ENCODE results near the gene TRIM47. TPM values are rescaled to one million over a fixed set of nuclear protein-coding genes. Genes with fewer than 3 reads are reported as not detected.

The TRIM47 gene
- total RNA-seq, 2 experiments from 2014 or later, result 25.9 to 41.9 TPM

- no peak for TF ChIP-seq EZH2phosphoT487 (IDR thresholded peaks at IDR 0.05; ENCODE audit: borderline replicate concordance, low read depth, low read length)
- TF ChIP-seq CTCF (conservative IDR thresholded peaks at IDR 0.05; ENCODE audit: low read length), result no peak
- H4K20me1 ChIP-seq (ENCODE audit: insufficient read depth, low read length), result no peaks in the 10 kb centered on the region
- H3K79me2 ChIP-seq (ENCODE audit: insufficient read depth, low read depth, low read length), result peaks cover 2% of the 10 kb centered on the region; the same call in 1 of the 2 replicates
- peak; percentile 87 for DNase-seq (ENCODE audit: low spot score)
- H3K9me2 ChIP-seq (ENCODE audit: insufficient read depth, low read length), result no peaks in the 10 kb centered on the region
- peak overlapping the region; percentile 75 for H3K27ac ChIP-seq (ENCODE audit: low read depth, low read length, poor library complexity, severe bottlenecking)
- H3K4me2 ChIP-seq (ENCODE audit: low read length), result peak overlapping the region; percentile 63
- H3K4me1 ChIP-seq (ENCODE audit: insufficient read depth, low read length, poor library complexity, severe bottlenecking), result peaks cover 46% of the 10 kb centered on the region
- H3K4me3 ChIP-seq (ENCODE audit: low read depth, low read length, poor library complexity, severe bottlenecking), result peak overlapping the region; percentile 1
- CTCF ChIA-PET (ENCODE audit: unreplicated experiment), result interaction anchor here (0.7 to 2.0 kb wide), 7 partner anchors 12 to 110 kb away, joined by 3 to 8 read pairs (median 5); partner anchors contain the start of gene TRIM65
- H2AFZ ChIP-seq (ENCODE audit: low read length), result peak overlapping the region; percentile 81
- no peaks in the 10 kb centered on the region for H3K9me3 ChIP-seq (ENCODE audit: low read length)
- intact Hi-C loops (cut with micrococcal nuclease; ENCODE audit: unreplicated experiment), result loop anchor here (1.0 to 10.0 kb wide), 4 partner anchors 70 to 356 kb away; partner anchors contain the start of genes ACOX1, EXOC7, TEN1 and UBALD2
- H3K36me3 ChIP-seq (ENCODE audit: insufficient read depth, low read length), result no peaks in the 10 kb centered on the region
- BruUV-seq (replicated peaks), result no TSS peak
- POLR2A ChIA-PET, result interaction anchor here (0.6 to 3.4 kb wide), 25 partner anchors 10 to 593 kb away, joined by 3 to 17 read pairs (median 4); partner anchors contain the start of genes FBF1 and TRIM65
Observed at GRCh38 chr17:75909051-75909811, 30.9 kb upstream of the TRIM47 start.

- intact Hi-C loops (cut with micrococcal nuclease; ENCODE audit: unreplicated experiment), result loop anchor here (10.0 kb wide), 2 partner anchors 197 to 357 kb away; partner anchors contain the start of genes EXOC7 and UBALD2
- Histone ChIP-seq H3K36me3 (ENCODE audit: insufficient read depth, low read length) (peaks cover 2% of the 10 kb centered on the region; the same call in 1 of the 2 replicates), H3K4me3 (ENCODE audit: low read depth, low read length, poor library complexity, severe bottlenecking) (no peak overlapping the region), H3K4me1 (ENCODE audit: insufficient read depth, low read length, poor library complexity, severe bottlenecking) (peaks cover 55% of the 10 kb centered on the region), H2AFZ (ENCODE audit: low read length) (no peak overlapping the region), H4K20me1 (ENCODE audit: insufficient read depth, low read length) (no peaks in the 10 kb centered on the region), H3K9me2 (ENCODE audit: insufficient read depth, low read length) (no peaks in the 10 kb centered on the region), H3K9me3 (ENCODE audit: low read length) (no peaks in the 10 kb centered on the region), H3K79me2 (ENCODE audit: insufficient read depth, low read depth, low read length) (peaks cover 13% of the 10 kb centered on the region), H3K27ac (ENCODE audit: low read depth, low read length, poor library complexity, severe bottlenecking) (no peak overlapping the region), H3K4me2 (ENCODE audit: low read length) (no peak overlapping the region)
- ChIA-PET CTCF (ENCODE audit: unreplicated experiment) (no interaction called here), POLR2A (interaction anchor here (0.9 to 1.2 kb wide), 3 partner anchors 10 to 592 kb away, joined by 3 read pairs; no protein-coding TSS in a partner anchor)
- TF ChIP-seq CTCF (conservative IDR thresholded peaks at IDR 0.05; ENCODE audit: low read length) (no peak), EZH2phosphoT487 (IDR thresholded peaks at IDR 0.05; ENCODE audit: borderline replicate concordance, low read depth, low read length) (no peak)
- no TSS peak for BruUV-seq (replicated peaks)
- no peak for DNase-seq (ENCODE audit: low spot score)
Observed at GRCh38 chr17:75908201-75908600, 29.8 kb upstream of the TRIM47 start.
